A673 (cell line): Measurements from ENCODE around the gene SDHA.
"Not testable (repeated sequence)": the region's sequence is repeated elsewhere in the genome, so short reads cannot be mapped to it uniquely, and the experiment has no call there.

Experiments used
- CTCF ChIP-seq: fragments of 300-800, 200-600 bp; sonication (generic); conservative IDR thresholded peaks from 2 replicates; pipeline ENCODE4 v1.5.1; 2017; ENCODE audit warnings: low read depth, mild to moderate bottlenecking, antibody characterized with exemption, low read length, moderate library complexity, mixed read lengths
- EZH2 ChIP-seq: fragments of 200-600 bp; sonication (generic); IDR thresholded peaks from 2 replicates; pipeline ENCODE4 v1.6.1; 2017; ENCODE audit warnings: borderline replicate concordance, low read depth, mild to moderate bottlenecking, mixed read lengths, antibody characterized with exemption, low read length; ENCODE audit not compliant: poor library complexity, severe bottlenecking

GRCh38 chr5:251016-251415, 32.9 kb downstream of the SDHA start:
- not testable (repeated sequence) for TF ChIP-seq CTCF, EZH2
